T-helper 2 cell treated with Interferon-gamma antibody and Interleukin-4, amounts not matched to agents 100 ng/mL and 5 ng/mL, for 36 hours (primary cell): Measurements from ENCODE around the gene SLC9A6. TPM values are rescaled to one million over a fixed set of nuclear protein-coding genes. Genes with fewer than 3 reads are reported as not detected.
"Not testable (repeated sequence)": the region's sequence is repeated elsewhere in the genome, so short reads cannot be mapped to it uniquely, and the experiment has no call there.

Source experiments
- intact Hi-C: fragments of 100-400 bp; cut with micrococcal nuclease; formaldehyde crosslinking; loops from one replicate; pipeline ENCODE4 v1.15.1; 2023
- total RNA-seq: library from RNA; stranded (reverse); gene quantifications from 2 replicates; pipeline ENCODE4 v1.2.3, GENCODE V29; 2022

SLC9A6 gene
- total RNA-seq, 1 donor from 2014 or later = 15.2 TPM

GRCh38 chrX:136061286-136061685, 76.1 kb downstream of the SLC9A6 start:
- intact Hi-C loops = no loop called here

- intact Hi-C loops = no loop called here
These were observed 76.5 kb downstream of the SLC9A6 start for GRCh38 chrX:136061696-136062095.

- intact Hi-C loops = no loop called here
These were observed 78.3 kb downstream of the SLC9A6 start for GRCh38 chrX:136063340-136064079.

GRCh38 chrX:136064661-136065043, 79.4 kb downstream of the SLC9A6 start:
- intact Hi-C loops = no loop called here

- intact Hi-C loops = no loop called here
These were observed 79.9 kb downstream of the SLC9A6 start for GRCh38 chrX:136065044-136065671.

- intact Hi-C loops = no loop called here
These were observed 81.9 kb downstream of the SLC9A6 start for GRCh38 chrX:136067097-136067496.

- intact Hi-C loops = no loop called here
These were observed 82.7 kb downstream of the SLC9A6 start for GRCh38 chrX:136067966-136068365.

- intact Hi-C loops = no loop called here
These were observed 91.7 kb downstream of the SLC9A6 start for GRCh38 chrX:136076942-136077341.

GRCh38 chrX:136080766-136081165, 95.5 kb downstream of the SLC9A6 start:
- intact Hi-C loops = no loop called here

GRCh38 chrX:136086521-136086920, 101.3 kb downstream of the SLC9A6 start:
- intact Hi-C loops = no loop called here

GRCh38 chrX:136091898-136092297, 106.7 kb downstream of the SLC9A6 start:
- intact Hi-C loops = not testable (repeated sequence)

GRCh38 chrX:136094962-136095361, 109.7 kb downstream of the SLC9A6 start:
- intact Hi-C loops = no loop called here

Other genes with a start within 250 kb of the SLC9A6 start
- not detected in 2 replicates for gene CT45A3, start 217.2 kb upstream of the SLC9A6 start, total RNA-seq
- gene CT45A5, start 199.9 kb upstream of the SLC9A6 start, total RNA-seq = 0.23 TPM in 1 of 2 replicates, not detected in the other
- gene CT45A6, start 182.6 kb upstream of the SLC9A6 start, total RNA-seq = not detected in 2 replicates
- gene CT45A2, start 165.4 kb upstream of the SLC9A6 start, total RNA-seq = not detected in 2 replicates
- gene CT45A7, start 148.2 kb upstream of the SLC9A6 start, total RNA-seq = not detected in 2 replicates
- not detected in 2 replicates for gene CT45A8, start 130.9 kb upstream of the SLC9A6 start, total RNA-seq
- not detected in 2 replicates for gene CT45A9, start 113.6 kb upstream of the SLC9A6 start, total RNA-seq
- not detected in 2 replicates for gene CT45A10, start 92.0 kb upstream of the SLC9A6 start, total RNA-seq
- gene SAGE1, start 91.7 kb upstream of the SLC9A6 start, total RNA-seq = not detected in 2 replicates
- 19.6 and 20.3 TPM in 2 replicates for gene MMGT1, start 11.4 kb upstream of the SLC9A6 start, total RNA-seq
- gene FHL1, start 162.1 kb downstream of the SLC9A6 start, total RNA-seq = 13.8 and 14.5 TPM in 2 replicates